Bronchial epithelial cell (primary cell): ENCODE data around the gene SENP1. TPM values are rescaled to one million over a fixed set of nuclear protein-coding genes. Genes with fewer than 3 reads are reported as not detected.

Experiments
- DNase-seq: peaks from one replicate; pipeline ENCODE4 v3.0.0-alpha.2; 2010; ENCODE audit warnings: low read depth
- FAIRE-seq: peaks from 2 replicates; lab custom pipeline; 2011; peaks lifted over from hg19 to GRCh38; lab: Jason Lieb, UNC
- H3K27me3 ChIP-seq: 2 replicates; pipeline ENCODE4 v1.5.1; 2011; ENCODE audit warnings: low read length; ENCODE audit not compliant: control insufficient read depth, insufficient read depth
- H3K36me3 ChIP-seq: 2 replicates; pipeline ENCODE4 v1.5.1; 2011; ENCODE audit warnings: low read length; ENCODE audit not compliant: control insufficient read depth, insufficient read depth
- H3K4me3 ChIP-seq: 2 replicates; pipeline ENCODE4 v1.5.1; 2011; ENCODE audit warnings: mild to moderate bottlenecking, low read depth, low read length, control low read depth
- total RNA-seq: library from RNA; depleted of rRNA; stranded (reverse); fragments of >200 nt; gene quantifications from 2 replicates; pipeline ENCODE4 v1.2.1, GENCODE V29; 2014
- TF ChIP-seq, protein P1 (sequence below): IDR thresholded peaks from 2 replicates; pipeline ENCODE4 v1.5.1; 2011; ENCODE audit warnings: mild to moderate bottlenecking, moderate library complexity, low read length, control low read depth, inconsistent platforms; ENCODE audit not compliant: insufficient read depth, severe bottlenecking

The SENP1 gene
- total RNA-seq, 1 donor from 2014 or later = 10.8 TPM

GRCh38 chr12:48043771-48044170 lies 62.1 kb downstream of the SENP1 start:
- no peak overlapping the region for H3K4me3 ChIP-seq
- TF ChIP-seq, protein P1, sequence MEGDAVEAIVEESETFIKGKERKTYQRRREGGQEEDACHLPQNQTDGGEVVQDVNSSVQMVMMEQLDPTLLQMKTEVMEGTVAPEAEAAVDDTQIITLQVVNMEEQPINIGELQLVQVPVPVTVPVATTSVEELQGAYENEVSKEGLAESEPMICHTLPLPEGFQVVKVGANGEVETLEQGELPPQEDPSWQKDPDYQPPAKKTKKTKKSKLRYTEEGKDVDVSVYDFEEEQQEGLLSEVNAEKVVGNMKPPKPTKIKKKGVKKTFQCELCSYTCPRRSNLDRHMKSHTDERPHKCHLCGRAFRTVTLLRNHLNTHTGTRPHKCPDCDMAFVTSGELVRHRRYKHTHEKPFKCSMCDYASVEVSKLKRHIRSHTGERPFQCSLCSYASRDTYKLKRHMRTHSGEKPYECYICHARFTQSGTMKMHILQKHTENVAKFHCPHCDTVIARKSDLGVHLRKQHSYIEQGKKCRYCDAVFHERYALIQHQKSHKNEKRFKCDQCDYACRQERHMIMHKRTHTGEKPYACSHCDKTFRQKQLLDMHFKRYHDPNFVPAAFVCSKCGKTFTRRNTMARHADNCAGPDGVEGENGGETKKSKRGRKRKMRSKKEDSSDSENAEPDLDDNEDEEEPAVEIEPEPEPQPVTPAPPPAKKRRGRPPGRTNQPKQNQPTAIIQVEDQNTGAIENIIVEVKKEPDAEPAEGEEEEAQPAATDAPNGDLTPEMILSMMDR = no peak
- H3K27me3 ChIP-seq = no peaks in the 10 kb centered on the region
- FAIRE-seq (no peak), DNase-seq (no peak)
- H3K36me3 ChIP-seq = peaks cover 4% of the 10 kb centered on the region

DNA sequence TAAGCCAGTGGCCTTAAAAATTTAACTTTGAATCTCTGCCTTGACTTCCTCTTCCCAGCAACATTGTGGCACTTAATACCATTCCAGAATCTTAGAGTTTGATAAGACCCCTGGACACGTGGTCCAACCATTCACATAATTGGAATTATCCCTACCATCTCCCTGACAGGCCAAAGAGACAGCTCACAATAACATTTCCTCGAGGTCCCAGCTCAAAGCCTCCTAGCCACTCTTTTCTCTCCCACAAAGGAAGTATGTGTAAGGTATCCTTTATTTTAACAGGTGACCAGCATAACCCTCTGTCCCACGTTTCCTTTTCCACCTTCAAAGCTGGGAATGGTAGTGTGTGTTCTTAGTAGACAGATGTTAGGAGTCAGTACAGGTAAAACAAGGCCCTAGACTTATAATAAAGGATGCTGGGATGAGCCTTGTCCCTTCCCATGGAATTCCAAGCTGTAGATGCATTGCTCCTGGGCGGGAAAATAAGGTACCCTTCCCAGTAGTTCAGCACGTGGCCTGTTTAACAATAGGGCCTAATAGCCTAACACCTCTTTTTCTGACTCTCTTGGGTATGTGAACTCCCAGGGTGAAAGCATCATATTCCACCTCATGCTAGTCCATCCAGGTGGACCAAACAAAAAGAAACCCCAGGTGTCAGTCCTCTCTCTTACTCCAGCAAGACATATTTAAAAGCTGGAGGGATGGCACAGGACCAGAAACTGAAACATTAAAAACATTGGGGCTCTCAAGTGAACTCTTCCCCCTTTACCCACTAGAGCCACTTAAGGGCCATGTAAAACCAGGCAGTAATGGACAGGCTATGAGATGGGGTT lies 64.1 kb downstream of the SENP1 start:
- DNase-seq = no peak
- no peak for FAIRE-seq
- H3K36me3 ChIP-seq = peaks cover 4% of the 10 kb centered on the region
- H3K27me3 ChIP-seq = peaks cover 3% of the 10 kb centered on the region
- H3K4me3 ChIP-seq = no peak overlapping the region
- TF ChIP-seq, protein P1 = no peak

DNA sequence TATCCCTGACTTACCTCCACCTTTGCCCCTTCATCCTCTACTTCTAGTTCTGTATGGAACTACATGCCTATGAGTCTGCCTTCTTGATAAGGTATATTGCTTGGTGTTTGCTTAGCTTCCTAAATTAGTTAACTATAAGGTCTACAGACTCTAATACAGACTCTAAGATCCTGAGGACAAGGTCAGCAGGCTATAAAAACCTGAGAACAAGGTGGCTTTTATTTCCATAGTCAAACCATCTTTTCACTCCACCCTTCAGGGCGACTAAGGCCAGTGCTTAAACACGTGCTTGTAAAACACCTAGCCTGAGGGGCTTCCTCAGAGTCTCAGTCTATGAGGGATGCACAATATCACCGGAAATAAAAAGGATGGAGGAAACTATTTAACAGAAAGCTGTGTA lies 65.5 kb downstream of the SENP1 start:
- Histone ChIP-seq H3K4me3 (no peak overlapping the region), H3K36me3 (peaks cover 4% of the 10 kb centered on the region), H3K27me3 (peaks cover 3% of the 10 kb centered on the region)
- FAIRE-seq (no peak), DNase-seq (no peak)
- TF ChIP-seq, protein P1 = no peak

- no peak overlapping the region for H3K4me3 ChIP-seq
- DNase-seq = no peak
- no peaks in the 10 kb centered on the region for H3K36me3 ChIP-seq
- FAIRE-seq = no peak
- H3K27me3 ChIP-seq = peaks cover 3% of the 10 kb centered on the region
- TF ChIP-seq, protein P1 = no peak
Measured at GRCh38 chr12:48039151-48039550, 66.7 kb downstream of the SENP1 start.

DNA sequence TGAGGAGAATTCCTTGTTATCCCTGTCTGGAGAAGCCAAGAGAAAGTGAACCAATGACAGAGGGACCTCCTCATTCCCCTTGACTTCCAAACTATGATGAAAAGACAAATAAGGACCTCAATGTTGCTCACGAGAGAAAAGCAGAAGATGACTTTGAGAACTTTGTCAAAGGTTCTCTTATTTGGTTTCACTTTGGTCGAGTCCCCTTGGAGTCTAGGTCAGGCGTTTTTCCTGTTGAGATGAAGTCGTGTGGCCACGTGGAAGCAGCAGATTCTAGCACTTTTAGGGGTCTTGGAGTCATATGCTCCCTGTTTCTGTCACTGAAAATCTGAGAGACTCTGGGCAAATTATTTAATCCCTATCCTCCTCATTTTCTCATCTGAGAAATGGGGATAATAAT lies 67.8 kb downstream of the SENP1 start:
- no peak overlapping the region for H3K4me3 ChIP-seq
- DNase-seq (no peak), FAIRE-seq (peak; percentile 93)

More for the DNA sequence above, 67.8 kb downstream of the SENP1 start:
- TF ChIP-seq, protein P1 = no peak
- peaks cover 3% of the 10 kb centered on the region for H3K27me3 ChIP-seq
- H3K36me3 ChIP-seq = no peaks in the 10 kb centered on the region
